Stomach smooth muscle (tissue), 2 donors: ENCODE measurements around the gene FOXM1.

Experiments used
- H3K27ac ChIP-seq: one replicate; pipeline ENCODE4 v1.7.0; 2013; ENCODE audit warnings: mild to moderate bottlenecking, low read length, inconsistent platforms
- H3K27me3 ChIP-seq, 2 donors: one replicate each; pipeline ENCODE4 v1.7.0; 2013; ENCODE audit warnings: low read length in 2 of 2; ENCODE audit not compliant: insufficient read depth in 2 of 2, control insufficient read depth in 1 of 2
- H3K36me3 ChIP-seq, 2 donors: one replicate each; pipeline ENCODE4 v1.7.0; 2013; ENCODE audit warnings: low read length in 2 of 2; ENCODE audit not compliant: control insufficient read depth in 2 of 2, insufficient read depth in 2 of 2
- H3K4me1 ChIP-seq: one replicate; pipeline ENCODE4 v1.7.0; 2013; ENCODE audit warnings: low read length; ENCODE audit not compliant: control insufficient read depth, insufficient read depth
- H3K4me3 ChIP-seq, 2 donors: one replicate each; pipeline ENCODE4 v1.7.0; 2013; ENCODE audit warnings: low read length in 2 of 2
- H3K9ac ChIP-seq, 2 donors: one replicate each; pipeline ENCODE4 v1.7.0; 2013; ENCODE audit warnings: low read length in 2 of 2, mild to moderate bottlenecking in 1 of 2
- H3K9me3 ChIP-seq, 2 donors: one replicate each; pipeline ENCODE4 v1.7.0; 2013; ENCODE audit warnings: low read length in 2 of 2; ENCODE audit not compliant: control insufficient read depth in 2 of 2
- donor health status: healthy.
- donor health status: Pancreatic carcinoma.

FOXM1 gene

GRCh38 chr12:2825132-2825531 is 51.8 kb downstream of the FOXM1 start:
- H3K27me3 ChIP-seq, result no peaks in the 10 kb centered on the region
- H3K9me3 ChIP-seq, result no peaks in the 10 kb centered on the region
- H3K4me1 ChIP-seq, result no peaks in the 10 kb centered on the region
- peaks cover 68 to 72% of the 10 kb centered on the region in 2 donors for H3K36me3 ChIP-seq
- H3K9ac ChIP-seq, result no peak overlapping the region
- no peak overlapping the region for H3K4me3 ChIP-seq
- H3K27ac ChIP-seq, result no peak overlapping the region

GRCh38 chr12:2824541-2824940 is 52.4 kb downstream of the FOXM1 start:
- Histone ChIP-seq H3K4me1 (no peaks in the 10 kb centered on the region), H3K27me3 (no peaks in the 10 kb centered on the region), H3K27ac (no peak overlapping the region), H3K4me3 (no peak overlapping the region), H3K36me3 (peaks cover 71 to 72% of the 10 kb centered on the region in 2 donors), H3K9ac (no peak overlapping the region), H3K9me3 (no peaks in the 10 kb centered on the region)

GRCh38 chr12:2823483-2823882 is 53.5 kb downstream of the FOXM1 start:
- H3K36me3 ChIP-seq, result peaks cover 72 to 76% of the 10 kb centered on the region in 2 donors
- H3K9me3 ChIP-seq, result no peaks in the 10 kb centered on the region
- H3K4me3 ChIP-seq, result no peak overlapping the region
- H3K27me3 ChIP-seq, result no peaks in the 10 kb centered on the region
- H3K4me1 ChIP-seq, result no peaks in the 10 kb centered on the region
- H3K9ac ChIP-seq, result no peak overlapping the region
- H3K27ac ChIP-seq, result no peak overlapping the region

- Histone ChIP-seq H3K27ac (no peak overlapping the region), H3K4me1 (no peaks in the 10 kb centered on the region), H3K9me3 (no peaks in the 10 kb centered on the region), H3K27me3 (no peaks in the 10 kb centered on the region), H3K4me3 (no peak overlapping the region), H3K9ac (no peak overlapping the region), H3K36me3 (peaks cover 61 to 63% of the 10 kb centered on the region in 2 donors)
Measured at GRCh38 chr12:2820432-2820831, 56.5 kb downstream of the FOXM1 start.

GRCh38 chr12:2819810-2820209 is 57.2 kb downstream of the FOXM1 start:
- Histone ChIP-seq H3K27ac (no peak overlapping the region), H3K9me3 (no peaks in the 10 kb centered on the region), H3K9ac (no peak overlapping the region), H3K4me3 (no peak overlapping the region), H3K4me1 (no peaks in the 10 kb centered on the region), H3K36me3 (peaks cover 55 to 59% of the 10 kb centered on the region in 2 donors), H3K27me3 (no peaks in the 10 kb centered on the region)

GRCh38 chr12:2813214-2814185 is 63.5 kb downstream of the FOXM1 start:
- H3K36me3 ChIP-seq, result peaks cover 10 to 15% of the 10 kb centered on the region in 2 donors
- H3K27me3 ChIP-seq, result no peaks in the 10 kb centered on the region
- H3K9me3 ChIP-seq, result no peaks in the 10 kb centered on the region
- H3K27ac ChIP-seq, result peak overlapping the region; percentile 89
- H3K4me3 ChIP-seq, result peak overlapping the region; percentile 98 to 99
- H3K4me1 ChIP-seq, result peaks cover 15% of the 10 kb centered on the region
- H3K9ac ChIP-seq, result peak overlapping the region; percentile 73 to 92

GRCh38 chr12:2812290-2813213 is 64.4 kb downstream of the FOXM1 start, which contains the start of gene ITFG2:
Gene ITFG2 (plus strand): TSS chr12:2812668. CDS start chr12:2812761, 93 bp downstream.
- Histone ChIP-seq H3K27ac (peak within 1 kb of the TSS; percentile 89), H3K4me1 (peaks cover 15% of the 10 kb centered on the region), H3K9ac (peak within 1 kb of the TSS; percentile 73 to 92), H3K4me3 (peak within 1 kb of the TSS; percentile 98 to 99), H3K36me3 (peaks cover under 1 to 6% of the 10 kb centered on the region in 2 donors), H3K9me3 (no peaks in the 10 kb centered on the region), H3K27me3 (no peaks in the 10 kb centered on the region)

GRCh38 chr12:2811801-2812200 is 65.2 kb downstream of the FOXM1 start:
- Histone ChIP-seq H3K4me3 (peak overlapping the region; percentile 98 to 99), H3K9ac (peak overlapping the region in 1 of 2 donors; percentile 43), H3K27me3 (no peaks in the 10 kb centered on the region), H3K9me3 (no peaks in the 10 kb centered on the region), H3K36me3 (peaks cover 0 to 2% of the 10 kb centered on the region in 2 donors), H3K4me1 (peaks cover 15% of the 10 kb centered on the region), H3K27ac (peak overlapping the region; percentile 89)
